GM18867 (cell line): ENCODE measurements around the gene PER2.

Experiments
- ATAC-seq: cut with Tn5 transposase; IDR thresholded peaks from one replicate; pipeline ENCODE4 v1.9.1; 2021; ENCODE audit warnings: mild to moderate bottlenecking, moderate library complexity; ENCODE audit not compliant: unreplicated experiment

Gene PER2

DNA sequence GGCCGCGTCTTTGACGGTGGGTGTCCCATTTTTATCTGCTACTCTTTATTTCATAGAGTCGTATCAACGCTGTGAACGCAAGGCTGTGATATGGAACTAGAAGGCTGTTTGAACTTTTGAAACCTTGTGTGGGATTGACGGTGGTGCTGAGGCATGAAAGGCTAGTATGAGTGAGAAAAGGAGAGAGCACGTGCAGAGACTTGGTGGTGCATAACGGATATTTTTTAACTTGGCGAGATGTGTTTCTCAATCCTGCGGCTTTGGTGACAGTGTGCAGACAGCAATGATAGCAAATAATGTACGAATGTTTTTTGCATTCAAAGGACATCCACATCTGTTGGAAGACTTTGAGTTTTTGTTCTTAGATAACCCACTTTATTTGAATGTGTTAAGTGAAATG, 54.8 kb downstream of the PER2 start:
- no peak for ATAC-seq

DNA sequence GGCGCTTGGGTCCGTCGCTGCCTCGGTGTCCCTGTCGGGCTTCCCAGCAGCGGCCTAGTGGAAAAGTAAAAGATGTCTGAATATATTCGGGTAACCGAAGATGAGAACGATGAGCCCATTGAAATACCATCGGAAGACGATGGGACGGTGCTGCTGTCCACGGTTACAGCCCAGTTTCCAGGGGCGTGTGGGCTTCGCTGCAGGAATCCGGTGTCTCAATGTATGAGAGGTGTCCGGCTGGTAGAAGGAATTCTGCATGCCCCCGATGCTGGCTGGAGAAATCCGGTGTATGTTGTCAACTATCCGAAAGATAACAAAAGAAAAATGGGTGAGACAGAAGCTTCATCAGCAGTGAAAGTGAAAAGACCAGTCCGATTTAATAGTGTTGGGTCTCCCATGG, 56.6 kb downstream of the PER2 start:
- no peak for ATAC-seq

DNA sequence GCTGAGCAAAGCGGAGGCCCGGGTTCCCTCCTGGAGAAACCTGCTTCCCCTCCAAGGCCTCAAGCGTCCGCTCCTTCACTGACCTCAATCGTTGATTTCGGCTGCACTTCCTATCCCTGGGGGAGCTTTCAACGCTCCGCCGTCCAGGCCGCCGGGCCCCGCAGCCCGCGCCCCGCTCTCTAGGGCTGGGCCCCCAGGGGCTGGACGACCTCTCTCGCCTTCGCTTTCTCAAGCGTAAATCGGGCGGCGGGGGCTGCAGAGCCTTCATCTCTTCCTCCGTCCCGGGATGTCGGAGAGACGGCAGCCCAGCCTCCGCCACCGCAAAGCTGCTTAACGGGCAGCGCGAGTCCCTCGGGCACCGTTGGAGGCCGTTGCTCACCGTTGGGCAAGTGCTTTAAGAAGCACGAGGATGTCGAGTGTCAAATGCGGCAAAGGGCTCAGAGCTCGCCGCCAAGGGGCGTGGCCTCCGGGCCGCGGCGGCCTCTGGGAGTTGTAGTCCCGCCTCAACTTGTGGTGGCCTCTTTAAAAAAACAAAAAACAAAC, 57.1 kb downstream of the PER2 start:
- ATAC-seq: no peak

DNA sequence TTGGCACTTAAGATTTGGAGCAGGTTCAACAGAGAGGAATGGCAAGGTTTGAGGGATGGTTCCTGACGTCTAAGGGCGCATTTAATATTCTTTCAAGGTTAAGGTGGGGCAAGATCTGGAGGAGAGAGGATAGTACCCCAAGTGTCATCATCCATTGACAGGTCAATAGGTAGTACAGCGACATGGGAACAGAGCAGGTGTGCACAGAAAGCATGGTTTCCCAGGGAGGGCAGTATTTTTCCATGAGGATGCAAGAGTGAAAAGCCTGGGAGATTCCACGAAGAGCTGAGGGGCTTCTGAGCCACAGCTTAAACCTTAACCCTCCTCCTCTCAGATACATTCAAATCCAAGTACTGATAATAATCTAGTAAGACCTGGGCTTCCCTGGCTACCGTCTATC, 57.7 kb downstream of the PER2 start:
- no peak for ATAC-seq

DNA sequence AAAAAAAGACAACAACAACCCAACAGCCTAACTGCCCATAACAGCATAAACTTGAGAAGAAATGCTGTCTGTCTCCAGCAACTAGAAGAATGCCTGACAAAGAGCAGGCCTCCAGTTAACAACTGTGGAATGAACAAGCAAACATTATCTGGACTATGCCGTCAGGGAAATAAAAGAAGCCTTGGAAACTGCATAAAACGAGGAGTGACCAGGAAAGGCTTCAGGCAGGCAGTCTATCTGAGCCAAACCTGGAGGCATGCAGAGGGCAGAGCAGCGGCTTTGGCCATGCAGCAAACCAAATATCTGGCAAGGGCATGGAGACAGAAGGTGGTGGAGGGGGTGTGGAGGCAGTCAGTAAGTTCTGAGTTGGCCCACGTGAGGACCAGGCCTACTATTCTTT, 59.7 kb downstream of the PER2 start:
- no peak for ATAC-seq

DNA sequence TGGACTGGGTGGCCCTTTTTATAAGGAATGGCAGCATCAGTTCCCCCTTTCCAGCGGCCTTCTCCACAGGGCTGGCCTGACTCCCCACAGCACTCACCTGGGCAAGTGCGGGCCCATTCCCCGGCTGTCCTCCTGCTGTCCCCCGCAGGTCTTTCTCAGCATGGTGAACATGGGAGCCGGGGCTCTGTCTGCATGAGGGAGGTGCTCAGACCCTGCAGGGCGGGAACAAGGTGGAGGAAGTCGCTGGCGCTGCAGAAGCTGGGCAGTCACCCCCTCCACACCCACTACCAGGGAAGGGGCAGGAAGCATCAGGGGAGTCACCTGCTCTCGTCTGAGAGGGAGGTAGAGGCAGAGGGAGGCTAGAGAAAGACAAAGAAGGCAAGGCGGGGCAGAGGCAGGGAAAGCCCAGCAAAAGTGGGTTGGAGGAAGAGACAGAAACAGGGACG, 60.8 kb downstream of the PER2 start:
- no peak for ATAC-seq

DNA sequence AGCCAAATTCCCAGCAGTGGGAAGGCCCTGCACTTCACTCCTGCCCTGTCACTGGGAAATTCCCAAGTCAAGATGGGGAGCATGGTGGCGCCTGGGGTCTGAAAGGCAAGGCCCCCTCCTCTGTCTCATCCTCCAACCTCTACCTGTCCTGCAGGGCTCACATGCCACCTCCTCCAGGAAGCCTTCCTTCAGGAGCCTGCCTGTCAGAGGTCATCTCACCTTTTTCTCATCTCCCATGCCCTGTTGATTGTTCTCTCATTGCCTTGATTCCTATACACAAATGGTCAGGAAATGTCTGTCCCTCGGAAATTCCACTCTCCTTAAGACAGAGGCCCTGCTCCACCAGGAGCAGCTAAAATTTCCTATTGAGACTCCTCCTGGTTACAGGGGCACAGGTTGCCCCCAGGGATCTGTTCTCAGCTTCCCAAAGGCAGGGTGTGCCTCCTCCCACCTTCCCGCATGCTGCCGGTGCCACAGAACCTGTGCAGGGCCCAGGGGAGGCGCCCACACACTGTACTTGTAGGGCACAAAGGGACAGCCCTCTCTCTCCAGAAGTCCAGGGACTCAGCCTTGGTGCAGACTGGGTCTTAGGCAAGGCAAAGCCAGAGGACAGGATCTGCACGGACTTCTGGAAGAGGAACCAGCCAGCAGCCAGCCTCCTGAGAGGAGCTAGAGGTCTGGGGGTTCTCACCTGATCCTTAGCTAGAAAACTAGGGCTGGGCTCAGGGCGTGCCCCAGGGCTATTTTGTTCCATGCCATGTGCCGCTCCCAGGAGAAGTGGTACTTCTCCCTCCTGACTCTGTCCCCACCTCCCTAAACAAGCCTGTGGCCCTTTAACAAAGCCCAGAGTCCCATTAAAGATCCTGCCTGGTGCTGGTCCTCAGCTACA, 61.5 kb downstream of the PER2 start:
- ATAC-seq: no peak

DNA sequence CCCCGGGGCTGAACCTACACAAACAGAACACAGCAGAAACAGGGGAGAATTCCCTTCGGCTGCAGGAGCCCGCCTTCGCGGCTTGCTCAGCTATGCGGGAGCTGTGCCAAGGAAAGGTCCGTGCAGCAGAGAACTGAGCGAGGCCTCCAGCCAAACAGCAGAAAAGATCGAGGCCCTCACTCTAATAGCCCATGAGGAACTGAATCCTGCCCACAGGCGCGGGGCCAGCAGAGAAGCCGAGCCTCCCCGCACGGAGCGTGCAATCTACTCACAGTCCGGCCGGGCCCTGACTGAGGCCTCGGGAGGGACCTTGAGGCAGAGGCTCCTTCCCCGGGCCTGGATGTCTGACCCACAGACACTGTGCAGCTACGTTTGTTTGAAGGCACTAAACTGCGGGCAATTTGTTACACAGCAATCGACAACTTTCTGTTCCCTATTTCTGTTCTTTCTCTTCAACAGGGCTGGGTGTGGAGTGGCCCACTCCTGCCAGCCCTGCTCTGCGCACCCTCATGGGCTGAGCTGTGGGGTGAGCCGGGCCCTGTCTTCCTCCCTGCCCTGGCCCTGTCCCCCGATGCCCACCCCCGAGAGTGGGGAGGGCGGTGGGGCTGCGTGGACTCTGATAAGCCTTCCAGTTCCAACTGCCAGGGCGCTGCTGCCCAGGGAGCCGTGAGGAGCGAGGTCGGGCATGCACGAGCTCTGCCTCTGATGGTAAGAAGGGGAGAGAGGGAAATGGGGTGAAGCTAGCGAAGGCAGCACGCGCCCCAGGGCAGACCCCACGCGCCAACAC, 62.3 kb downstream of the PER2 start:
- ATAC-seq: no peak

DNA sequence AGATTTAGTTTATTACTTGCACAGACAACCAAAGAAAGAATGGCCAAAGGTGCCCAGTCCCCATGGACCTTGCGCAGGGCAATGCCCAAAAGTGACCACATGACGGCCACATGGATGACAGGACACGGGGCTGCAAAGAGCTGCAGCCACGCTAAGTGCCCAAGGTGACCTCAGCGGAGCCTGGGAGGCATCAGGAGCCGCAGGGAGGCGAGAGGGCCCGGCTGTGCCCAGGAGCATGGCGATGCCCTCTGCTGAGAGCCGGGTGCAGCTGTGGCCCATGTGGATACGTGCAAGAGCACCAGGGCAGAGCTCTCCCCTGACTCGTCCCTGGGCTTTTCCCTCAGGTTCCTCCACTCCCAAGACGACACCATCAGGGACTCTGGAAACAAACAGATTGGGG, 63.3 kb downstream of the PER2 start:
- no peak for ATAC-seq

DNA sequence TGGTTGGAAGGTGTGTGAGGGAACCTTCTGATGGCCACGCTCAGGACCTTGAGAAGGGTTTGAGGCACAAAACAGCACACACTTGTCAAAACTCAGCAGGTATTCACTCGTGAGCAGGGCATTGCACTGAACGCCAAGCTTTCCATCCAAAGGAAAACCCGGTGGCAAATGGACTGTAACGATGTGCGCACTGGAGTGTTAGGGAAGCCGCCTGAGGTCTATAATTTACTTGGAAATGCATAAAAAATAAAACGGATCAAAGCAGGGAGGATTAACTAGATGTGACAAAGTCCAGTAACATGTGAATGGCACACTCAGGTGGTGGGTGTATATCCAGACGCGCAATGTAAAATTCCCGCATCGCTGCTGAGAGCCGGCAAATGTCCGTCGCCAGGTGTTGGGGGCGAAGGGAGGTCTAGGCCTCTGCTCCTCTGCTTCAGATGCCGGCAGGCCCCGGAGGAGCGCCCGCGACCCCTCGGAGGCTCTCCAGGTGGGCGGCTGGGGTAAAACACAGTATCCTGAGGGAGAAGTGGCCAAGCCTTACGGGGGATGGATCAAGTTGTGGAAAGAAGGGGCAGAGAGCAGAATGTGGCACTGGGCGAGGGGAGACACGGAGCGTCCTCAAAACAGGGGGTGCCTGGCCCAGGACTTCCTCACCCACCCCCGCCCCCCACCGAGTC, 63.9 kb downstream of the PER2 start:
- no peak for ATAC-seq

DNA sequence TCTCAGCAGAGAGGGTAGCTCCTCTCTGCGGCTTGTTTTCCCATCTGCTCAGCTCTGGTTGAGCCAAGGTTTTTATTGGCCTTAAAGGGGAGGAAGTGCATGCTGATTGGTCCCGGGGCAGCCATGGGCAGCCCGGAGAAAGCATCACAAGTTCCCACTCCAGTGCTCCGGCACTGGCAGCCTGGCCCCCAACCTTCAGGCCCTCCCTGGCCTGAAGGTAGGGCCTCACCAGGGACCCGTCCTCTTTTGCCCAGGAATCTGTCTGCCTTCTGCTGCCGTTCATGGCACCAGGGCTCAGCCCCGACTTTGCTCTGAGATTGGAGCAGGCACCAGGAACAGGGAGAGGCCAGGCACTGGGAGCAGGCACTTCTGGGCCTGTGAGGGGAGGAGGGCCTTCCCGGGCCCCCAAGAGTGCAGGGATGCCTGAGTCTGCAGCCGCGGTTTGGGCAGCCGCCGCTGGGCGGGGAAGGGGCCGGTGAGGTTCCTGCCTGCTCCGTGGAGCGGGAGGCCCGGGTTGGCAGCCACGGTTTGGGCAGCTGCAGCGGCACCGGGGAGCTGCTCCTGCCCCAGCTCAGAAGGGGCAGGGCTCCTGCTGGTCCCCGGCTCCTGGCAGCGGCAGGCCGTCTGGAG, 67.4 kb downstream of the PER2 start:
- no peak for ATAC-seq

DNA sequence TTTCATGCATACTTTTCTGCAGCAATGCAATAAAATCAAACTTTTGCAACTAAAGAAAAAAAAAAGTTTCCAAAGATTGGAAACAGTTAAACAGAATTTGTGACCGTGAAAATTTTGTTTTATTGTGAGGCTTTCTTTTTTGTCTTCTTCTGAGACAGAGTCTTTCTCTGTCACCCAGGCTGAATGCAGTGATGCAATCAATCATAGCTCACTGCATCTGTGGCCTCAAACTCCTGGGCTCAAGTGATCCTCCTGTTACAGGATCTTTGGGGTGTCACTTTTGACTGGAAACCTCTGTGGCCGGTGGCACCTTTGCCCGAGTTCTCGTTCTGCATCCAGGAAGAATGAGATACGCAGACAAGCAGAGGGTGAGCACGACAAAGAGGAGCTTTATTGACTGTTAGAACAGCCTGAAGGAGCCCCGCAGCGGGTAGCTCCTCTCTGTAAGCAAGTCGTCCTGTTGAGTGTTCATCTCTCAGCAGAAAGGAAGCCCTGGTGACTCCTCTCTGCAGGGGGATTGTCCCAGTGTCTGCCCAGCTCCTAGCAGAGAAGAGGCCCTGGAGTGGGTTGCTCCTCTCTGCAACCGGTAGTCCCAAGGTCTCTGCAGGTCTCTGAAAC, 68.0 kb downstream of the PER2 start:
- no peak for ATAC-seq

DNA sequence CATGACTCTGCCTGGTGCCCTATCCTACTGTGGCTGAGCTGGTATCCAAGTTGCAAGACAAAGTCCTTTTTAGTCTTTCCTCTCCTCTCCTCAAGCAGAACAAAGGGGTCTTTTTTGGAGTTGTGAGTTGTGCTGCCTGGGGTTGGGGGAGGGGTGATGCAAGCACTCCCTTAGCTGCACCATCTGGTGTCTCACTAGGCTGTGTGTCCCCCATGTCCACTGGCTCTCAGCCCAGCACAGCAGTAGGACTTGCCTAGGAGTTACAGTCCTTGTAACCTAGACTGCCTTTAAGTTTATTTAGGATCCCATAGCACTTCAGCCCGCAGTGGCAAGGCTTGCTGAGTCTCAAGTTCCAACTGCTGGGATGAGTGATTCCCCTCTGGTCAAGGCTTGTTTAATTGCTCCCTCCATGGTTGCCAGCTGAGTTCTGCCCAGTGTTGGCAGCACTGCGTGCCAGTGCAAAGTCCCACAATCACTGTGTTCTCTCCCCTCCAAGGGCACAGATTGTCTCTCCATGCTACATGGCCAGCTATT, 71.7 kb downstream of the PER2 start:
- ATAC-seq: no peak

DNA sequence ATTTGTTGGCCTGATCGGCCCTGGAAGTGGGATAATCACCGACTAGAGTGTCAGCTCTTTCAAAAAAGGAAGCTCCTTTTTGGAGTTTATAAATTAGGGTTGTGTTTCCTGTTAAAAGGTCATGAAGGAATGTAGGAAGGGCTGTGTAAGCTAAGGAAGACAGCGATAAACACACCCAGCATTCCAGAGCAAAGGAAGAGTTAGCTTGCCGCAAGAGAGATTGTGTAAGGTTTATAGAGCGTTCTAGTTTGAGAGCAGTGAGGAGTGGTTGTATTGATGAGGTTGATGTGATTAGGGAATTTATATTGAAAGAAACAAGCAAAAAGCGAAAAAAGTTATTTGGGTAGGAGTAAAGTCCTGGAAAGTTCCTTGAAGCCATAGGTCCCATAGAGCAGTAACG, 81.4 kb downstream of the PER2 start:
- ATAC-seq: no peak

DNA sequence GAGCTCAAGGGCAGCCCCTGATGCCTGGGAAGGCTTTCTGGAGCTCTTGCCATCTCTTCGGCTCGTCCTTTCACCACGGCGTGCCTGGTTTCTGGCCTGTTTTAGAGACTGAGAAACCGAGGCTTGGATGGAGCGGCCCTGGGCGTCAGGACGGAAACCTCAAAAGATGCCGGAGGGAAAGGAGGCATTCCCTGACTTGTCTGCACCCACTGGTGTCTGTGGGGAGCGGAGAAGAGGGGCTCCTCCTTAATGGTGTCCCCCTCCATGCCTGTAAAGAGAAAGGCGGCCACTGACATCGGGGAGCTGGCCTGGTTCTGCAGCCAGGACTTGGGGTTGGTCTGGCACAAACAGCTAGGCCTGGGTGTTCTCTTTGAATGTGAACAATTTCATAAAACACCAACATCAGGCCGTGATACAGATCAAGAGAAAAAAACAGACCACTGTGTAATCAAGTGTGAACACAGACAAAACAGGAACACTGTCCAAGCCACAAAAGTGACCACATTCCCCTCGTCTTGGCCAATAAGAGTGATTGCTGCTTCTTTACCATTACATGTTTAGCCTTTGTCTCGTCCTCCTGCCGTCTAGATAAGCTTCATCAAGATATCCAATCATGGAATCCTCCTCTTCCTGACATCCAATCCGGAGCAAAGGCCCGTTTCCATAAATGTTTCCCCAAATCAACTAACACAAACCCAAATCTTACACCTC, 84.3 kb downstream of the PER2 start:
- ATAC-seq: no peak

DNA sequence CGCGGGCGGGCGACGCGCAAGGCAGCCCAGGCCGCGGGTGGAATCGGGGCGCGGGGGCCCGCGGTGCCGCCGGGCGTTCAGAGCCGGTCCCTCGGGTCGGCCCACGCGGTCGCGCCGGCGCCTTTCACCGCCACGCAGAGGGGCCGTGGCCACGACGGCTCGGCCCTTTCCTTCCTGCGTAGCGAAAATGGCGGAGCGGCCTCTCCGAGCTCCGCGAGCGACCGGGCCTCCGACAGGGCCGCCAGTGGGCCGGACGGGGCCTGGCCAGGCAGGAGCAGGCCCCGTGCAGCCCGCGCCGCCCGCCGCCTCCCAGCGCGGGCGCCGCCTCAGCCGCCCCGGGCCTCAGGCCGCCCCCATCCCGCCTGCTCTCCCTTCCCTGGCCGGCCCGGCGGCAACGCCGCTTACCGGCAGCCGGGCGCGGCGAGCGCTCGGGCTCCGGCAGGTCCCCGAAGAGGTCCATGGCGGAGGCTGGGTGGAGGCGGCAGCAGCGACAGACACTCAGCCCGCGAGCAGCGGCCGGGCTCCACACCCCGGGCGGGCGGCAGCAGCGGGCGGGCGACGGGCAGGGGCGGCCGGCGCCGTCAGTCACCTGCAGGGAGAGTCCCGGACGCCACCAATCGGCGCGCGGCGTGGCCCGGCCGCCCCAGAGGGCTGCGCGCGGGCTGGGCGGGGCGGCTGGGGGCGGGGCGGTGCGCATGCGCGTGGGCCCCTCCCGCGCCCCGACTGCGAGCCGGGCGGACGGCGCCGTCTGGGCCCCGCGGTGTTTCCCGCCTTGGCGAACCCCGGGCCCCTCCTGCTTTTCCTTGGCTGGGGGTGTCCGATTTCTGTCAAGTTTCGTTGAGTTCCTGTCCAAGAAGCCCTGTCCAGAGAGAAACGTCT, 85.1 kb downstream of the PER2 start, which contains the start of gene ILKAP:
Gene ILKAP, minus strand, starts transcription at position 602 of the 879 bp plus-strand sequence. Its CDS starts 142 bp downstream, at position 460.
- peak; percentile 94 for ATAC-seq

DNA sequence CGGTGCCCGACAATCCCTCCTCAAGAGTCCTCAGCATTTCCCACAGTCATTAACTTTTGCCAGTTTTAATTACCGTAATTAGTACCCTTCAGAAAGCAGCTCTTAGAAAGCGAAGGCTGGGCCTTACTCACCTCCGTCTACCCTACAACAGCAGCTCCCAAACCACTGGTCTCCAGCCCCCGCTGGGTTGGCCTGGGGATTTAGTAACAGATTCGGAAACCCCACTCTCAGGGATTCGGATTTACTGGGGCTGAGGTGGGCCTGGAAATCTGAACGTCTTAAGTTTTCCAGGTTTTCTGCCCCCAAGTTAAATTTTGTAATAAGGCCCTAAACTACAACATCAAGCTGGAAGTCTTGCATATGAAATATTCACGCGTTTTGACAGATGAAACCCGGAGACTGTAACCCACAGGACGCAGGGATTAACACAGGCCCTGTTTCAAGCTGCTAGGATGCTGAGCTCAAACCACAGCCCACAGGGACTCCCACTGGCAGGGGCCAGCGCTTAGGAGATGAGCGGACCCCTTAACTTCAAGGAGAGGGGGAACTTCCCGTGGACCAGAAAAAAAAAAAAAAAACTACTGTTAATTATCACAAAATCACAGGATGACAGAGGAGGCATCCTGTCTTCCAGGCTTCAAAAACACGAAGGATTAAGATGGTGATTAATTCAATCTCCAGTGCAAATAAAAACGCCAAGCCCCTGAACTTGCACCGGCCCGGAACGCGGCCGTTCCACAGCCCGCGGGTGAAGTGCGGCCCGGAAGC, 85.9 kb downstream of the PER2 start:
- no peak for ATAC-seq
